ENCODE data around the gene EDEM3. TPM values are rescaled to one million over a fixed set of nuclear protein-coding genes. Genes with fewer than 3 reads are reported as not detected.

The EDEM3 gene
- total RNA-seq, 1 experiment from 2014 or later = 10.6 TPM

DNA sequence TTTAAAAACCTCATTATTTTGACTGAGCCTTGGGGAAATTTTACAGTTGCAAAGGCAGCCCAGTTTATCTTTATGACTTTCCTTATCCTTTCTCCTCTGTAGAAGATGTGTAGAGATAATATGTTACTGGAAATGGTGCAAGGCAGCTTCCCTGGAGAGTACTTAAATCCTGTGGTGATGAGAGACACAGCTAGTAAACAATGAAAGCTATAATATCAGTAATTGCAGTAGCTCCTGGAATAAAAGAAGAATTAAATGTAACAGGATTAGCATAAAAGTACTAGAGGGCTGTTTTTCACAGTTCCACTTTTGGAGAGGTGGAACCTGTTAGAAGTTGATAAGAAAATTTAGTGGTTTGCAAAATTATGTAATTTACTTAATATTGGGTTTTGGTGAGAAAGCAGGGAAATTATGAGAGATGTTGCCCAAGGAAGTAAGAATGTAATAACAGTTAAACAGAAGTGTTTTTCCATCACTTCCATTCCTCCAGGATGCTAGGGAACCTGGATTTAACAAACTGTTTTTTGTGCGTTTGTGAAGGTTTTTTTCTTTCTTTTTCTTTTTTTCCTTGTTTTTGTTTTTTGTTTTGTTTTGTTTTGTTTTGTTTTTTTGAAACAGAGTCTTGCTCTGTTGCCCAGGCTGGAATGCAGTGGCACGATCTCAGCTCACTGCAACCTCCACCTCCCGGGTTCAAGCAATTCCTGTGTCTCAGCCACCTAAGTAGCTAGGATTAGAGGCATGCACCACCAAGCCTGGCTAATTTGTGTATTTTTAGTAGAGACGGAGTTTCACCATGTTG is 15.7 kb upstream of the EDEM3 start:
- Mint-ChIP-seq H3K4me1 (peaks cover 14% of the 10 kb centered on the region), H3K27me3 (ENCODE audit: low read depth) (peaks cover 2% of the 10 kb centered on the region; the same call in 1 of the 2 replicates), H3K36me3 (no peaks in the 10 kb centered on the region), H3K27ac (no peak overlapping the region), H3K4me3 (no peak overlapping the region), H3K9me3 (peaks cover 3% of the 10 kb centered on the region; the same call in 1 of the 2 replicates)
- ChIA-PET POLR2A (no interaction called here), CTCF (no interaction called here)
- ATAC-seq = no peak
- DNase-seq (ENCODE audit: low spot score) = no peak
- TF ChIP-seq ZNF121 (CRISPR knock-in tag; IDR thresholded peaks at IDR 0.05) (no peak), ZNF425 (CRISPR knock-in tag; conservative IDR thresholded peaks at IDR 0.05) (no peak), NFATC4 (CRISPR knock-in tag; IDR thresholded peaks at IDR 0.05) (no peak), TEAD4 (CRISPR knock-in tag; IDR thresholded peaks at IDR 0.05) (no peak), RORB (CRISPR knock-in tag; IDR thresholded peaks at IDR 0.05) (no peak), CBFB (CRISPR knock-in tag; IDR thresholded peaks at IDR 0.05; ENCODE audit: low read depth) (no peak), ZNF263 (CRISPR knock-in tag; IDR thresholded peaks at IDR 0.05; ENCODE audit: low read depth) (no peak), ATF1 (CRISPR knock-in tag; IDR thresholded peaks at IDR 0.05) (no peak), ZNF232 (CRISPR knock-in tag; IDR thresholded peaks at IDR 0.05) (no peak), NFE2L1 (CRISPR knock-in tag; IDR thresholded peaks at IDR 0.05) (no peak), PRRX2 (CRISPR knock-in tag; IDR thresholded peaks at IDR 0.05) (no peak), FOXP1 (CRISPR knock-in tag; IDR thresholded peaks at IDR 0.05; ENCODE audit: borderline replicate concordance) (no peak), E2F1 (CRISPR knock-in tag; IDR thresholded peaks at IDR 0.05) (no peak), OVOL2 (CRISPR knock-in tag; IDR thresholded peaks at IDR 0.05; ENCODE audit: borderline replicate concordance) (no peak)
- TF ChIP-seq, protein P1, sequence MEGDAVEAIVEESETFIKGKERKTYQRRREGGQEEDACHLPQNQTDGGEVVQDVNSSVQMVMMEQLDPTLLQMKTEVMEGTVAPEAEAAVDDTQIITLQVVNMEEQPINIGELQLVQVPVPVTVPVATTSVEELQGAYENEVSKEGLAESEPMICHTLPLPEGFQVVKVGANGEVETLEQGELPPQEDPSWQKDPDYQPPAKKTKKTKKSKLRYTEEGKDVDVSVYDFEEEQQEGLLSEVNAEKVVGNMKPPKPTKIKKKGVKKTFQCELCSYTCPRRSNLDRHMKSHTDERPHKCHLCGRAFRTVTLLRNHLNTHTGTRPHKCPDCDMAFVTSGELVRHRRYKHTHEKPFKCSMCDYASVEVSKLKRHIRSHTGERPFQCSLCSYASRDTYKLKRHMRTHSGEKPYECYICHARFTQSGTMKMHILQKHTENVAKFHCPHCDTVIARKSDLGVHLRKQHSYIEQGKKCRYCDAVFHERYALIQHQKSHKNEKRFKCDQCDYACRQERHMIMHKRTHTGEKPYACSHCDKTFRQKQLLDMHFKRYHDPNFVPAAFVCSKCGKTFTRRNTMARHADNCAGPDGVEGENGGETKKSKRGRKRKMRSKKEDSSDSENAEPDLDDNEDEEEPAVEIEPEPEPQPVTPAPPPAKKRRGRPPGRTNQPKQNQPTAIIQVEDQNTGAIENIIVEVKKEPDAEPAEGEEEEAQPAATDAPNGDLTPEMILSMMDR (IDR thresholded peaks at IDR 0.05) = no peak
- TF ChIP-seq, protein P2, sequence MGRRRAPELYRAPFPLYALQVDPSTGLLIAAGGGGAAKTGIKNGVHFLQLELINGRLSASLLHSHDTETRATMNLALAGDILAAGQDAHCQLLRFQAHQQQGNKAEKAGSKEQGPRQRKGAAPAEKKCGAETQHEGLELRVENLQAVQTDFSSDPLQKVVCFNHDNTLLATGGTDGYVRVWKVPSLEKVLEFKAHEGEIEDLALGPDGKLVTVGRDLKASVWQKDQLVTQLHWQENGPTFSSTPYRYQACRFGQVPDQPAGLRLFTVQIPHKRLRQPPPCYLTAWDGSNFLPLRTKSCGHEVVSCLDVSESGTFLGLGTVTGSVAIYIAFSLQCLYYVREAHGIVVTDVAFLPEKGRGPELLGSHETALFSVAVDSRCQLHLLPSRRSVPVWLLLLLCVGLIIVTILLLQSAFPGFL (CRISPR knock-in tag; IDR thresholded peaks at IDR 0.05; ENCODE audit: borderline replicate concordance) = no peak
- TF ChIP-seq, protein P3, sequence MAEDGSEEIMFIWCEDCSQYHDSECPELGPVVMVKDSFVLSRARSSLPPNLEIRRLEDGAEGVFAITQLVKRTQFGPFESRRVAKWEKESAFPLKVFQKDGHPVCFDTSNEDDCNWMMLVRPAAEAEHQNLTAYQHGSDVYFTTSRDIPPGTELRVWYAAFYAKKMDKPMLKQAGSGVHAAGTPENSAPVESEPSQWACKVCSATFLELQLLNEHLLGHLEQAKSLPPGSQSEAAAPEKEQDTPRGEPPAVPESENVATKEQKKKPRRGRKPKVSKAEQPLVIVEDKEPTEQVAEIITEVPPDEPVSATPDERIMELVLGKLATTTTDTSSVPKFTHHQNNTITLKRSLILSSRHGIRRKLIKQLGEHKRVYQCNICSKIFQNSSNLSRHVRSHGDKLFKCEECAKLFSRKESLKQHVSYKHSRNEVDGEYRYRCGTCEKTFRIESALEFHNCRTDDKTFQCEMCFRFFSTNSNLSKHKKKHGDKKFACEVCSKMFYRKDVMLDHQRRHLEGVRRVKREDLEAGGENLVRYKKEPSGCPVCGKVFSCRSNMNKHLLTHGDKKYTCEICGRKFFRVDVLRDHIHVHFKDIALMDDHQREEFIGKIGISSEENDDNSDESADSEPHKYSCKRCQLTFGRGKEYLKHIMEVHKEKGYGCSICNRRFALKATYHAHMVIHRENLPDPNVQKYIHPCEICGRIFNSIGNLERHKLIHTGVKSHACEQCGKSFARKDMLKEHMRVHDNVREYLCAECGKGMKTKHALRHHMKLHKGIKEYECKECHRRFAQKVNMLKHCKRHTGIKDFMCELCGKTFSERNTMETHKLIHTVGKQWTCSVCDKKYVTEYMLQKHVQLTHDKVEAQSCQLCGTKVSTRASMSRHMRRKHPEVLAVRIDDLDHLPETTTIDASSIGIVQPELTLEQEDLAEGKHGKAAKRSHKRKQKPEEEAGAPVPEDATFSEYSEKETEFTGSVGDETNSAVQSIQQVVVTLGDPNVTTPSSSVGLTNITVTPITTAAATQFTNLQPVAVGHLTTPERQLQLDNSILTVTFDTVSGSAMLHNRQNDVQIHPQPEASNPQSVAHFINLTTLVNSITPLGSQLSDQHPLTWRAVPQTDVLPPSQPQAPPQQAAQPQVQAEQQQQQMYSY (CRISPR knock-in tag; IDR thresholded peaks at IDR 0.05) = no peak
- TF ChIP-seq, protein P4, sequence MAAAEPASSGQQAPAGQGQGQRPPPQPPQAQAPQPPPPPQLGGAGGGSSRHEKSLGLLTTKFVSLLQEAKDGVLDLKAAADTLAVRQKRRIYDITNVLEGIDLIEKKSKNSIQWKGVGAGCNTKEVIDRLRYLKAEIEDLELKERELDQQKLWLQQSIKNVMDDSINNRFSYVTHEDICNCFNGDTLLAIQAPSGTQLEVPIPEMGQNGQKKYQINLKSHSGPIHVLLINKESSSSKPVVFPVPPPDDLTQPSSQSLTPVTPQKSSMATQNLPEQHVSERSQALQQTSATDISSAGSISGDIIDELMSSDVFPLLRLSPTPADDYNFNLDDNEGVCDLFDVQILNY (CRISPR knock-in tag; IDR thresholded peaks at IDR 0.05) = no peak
